Skeletal muscle satellite cell (primary cell): ENCODE results near the gene PLA2G4C.

ENCODE experiments used
- H3K27me3 ChIP-seq: 2 replicates; pipeline ENCODE4 v1.7.0; 2013; ENCODE audit warnings: low read length; ENCODE audit not compliant: control insufficient read depth, insufficient read depth
- H3K36me3 ChIP-seq: 2 replicates; pipeline ENCODE4 v1.7.0; 2013; ENCODE audit warnings: mild to moderate bottlenecking, control low read depth, low read length; ENCODE audit not compliant: insufficient read depth
- H3K4me1 ChIP-seq: 2 replicates; pipeline ENCODE4 v1.7.0; 2013; ENCODE audit warnings: low read length; ENCODE audit not compliant: control insufficient read depth, insufficient read depth
- H3K4me2 ChIP-seq: 2 replicates; pipeline ENCODE4 v1.7.0; 2013; ENCODE audit warnings: mild to moderate bottlenecking, low read length
- H3K4me3 ChIP-seq: 2 replicates; pipeline ENCODE4 v1.7.0; 2013; ENCODE audit warnings: low read length
- H3K9ac ChIP-seq: 2 replicates; pipeline ENCODE4 v1.7.0; 2013; ENCODE audit warnings: mild to moderate bottlenecking, low read depth, low read length, moderate library complexity
- H3K9me3 ChIP-seq: replicated peaks from 2 replicates; pipeline ENCODE4 v1.7.0; 2013; ENCODE audit warnings: mild to moderate bottlenecking, control low read depth, low read length

PLA2G4C gene

GRCh38 chr19:48127561-48127960 lies 16.9 kb upstream of the PLA2G4C start:
- no peak overlapping the region for H3K9ac ChIP-seq
- H3K27me3 ChIP-seq: no peaks in the 10 kb centered on the region
- no peak overlapping the region for H3K4me3 ChIP-seq
- H3K4me2 ChIP-seq: no peak overlapping the region
- peaks cover 11% of the 10 kb centered on the region for H3K4me1 ChIP-seq
- H3K36me3 ChIP-seq: peaks cover 8% of the 10 kb centered on the region
- H3K9me3 ChIP-seq: no peaks in the 10 kb centered on the region

- H3K9me3 ChIP-seq: no peaks in the 10 kb centered on the region
- no peak overlapping the region for H3K4me2 ChIP-seq
- peaks cover 4% of the 10 kb centered on the region for H3K36me3 ChIP-seq
- H3K4me3 ChIP-seq: no peak overlapping the region
- peaks cover 11% of the 10 kb centered on the region for H3K4me1 ChIP-seq
- H3K9ac ChIP-seq: no peak overlapping the region
- no peaks in the 10 kb centered on the region for H3K27me3 ChIP-seq
These were observed 13.5 kb upstream of the PLA2G4C start for GRCh38 chr19:48123907-48124651.

- H3K36me3 ChIP-seq: peaks cover 4% of the 10 kb centered on the region
- no peaks in the 10 kb centered on the region for H3K27me3 ChIP-seq
- H3K4me2 ChIP-seq: no peak overlapping the region
- H3K9me3 ChIP-seq: no peaks in the 10 kb centered on the region
- no peak overlapping the region for H3K4me3 ChIP-seq
- no peak overlapping the region for H3K9ac ChIP-seq
- peaks cover 11% of the 10 kb centered on the region for H3K4me1 ChIP-seq
These were observed 11.8 kb upstream of the PLA2G4C start for GRCh38 chr19:48122421-48122820.

- Histone ChIP-seq H3K4me2 (no peak overlapping the region), H3K36me3 (peaks cover 3% of the 10 kb centered on the region), H3K27me3 (no peaks in the 10 kb centered on the region), H3K4me1 (peaks cover 11% of the 10 kb centered on the region), H3K9ac (no peak overlapping the region), H3K9me3 (no peaks in the 10 kb centered on the region), H3K4me3 (no peak overlapping the region)
These were observed 11.3 kb upstream of the PLA2G4C start for GRCh38 chr19:48121909-48122371.

- peaks cover 11% of the 10 kb centered on the region for H3K4me1 ChIP-seq
- no peak overlapping the region for H3K9ac ChIP-seq
- no peaks in the 10 kb centered on the region for H3K9me3 ChIP-seq
- no peak overlapping the region for H3K4me3 ChIP-seq
- H3K36me3 ChIP-seq: peaks cover 3% of the 10 kb centered on the region
- no peak overlapping the region for H3K4me2 ChIP-seq
- no peaks in the 10 kb centered on the region for H3K27me3 ChIP-seq
These were observed 10.4 kb upstream of the PLA2G4C start for GRCh38 chr19:48121066-48121465.

GRCh38 chr19:48120505-48120904 lies 9.9 kb upstream of the PLA2G4C start:
- Histone ChIP-seq H3K9ac (no peak overlapping the region), H3K9me3 (no peaks in the 10 kb centered on the region), H3K4me2 (no peak overlapping the region), H3K36me3 (peaks cover 4% of the 10 kb centered on the region), H3K4me1 (peaks cover 11% of the 10 kb centered on the region), H3K27me3 (no peaks in the 10 kb centered on the region), H3K4me3 (no peak overlapping the region)

GRCh38 chr19:48118131-48118517 lies 7.5 kb upstream of the PLA2G4C start:
- Histone ChIP-seq H3K36me3 (peaks cover 6% of the 10 kb centered on the region), H3K9ac (no peak overlapping the region), H3K4me2 (no peak overlapping the region)

GRCh38 chr19:48117515-48118130 lies 7.0 kb upstream of the PLA2G4C start:
- H3K4me2 ChIP-seq: no peak overlapping the region
- no peaks in the 10 kb centered on the region for H3K9me3 ChIP-seq
- H3K4me1 ChIP-seq: peaks cover 3% of the 10 kb centered on the region
- peaks cover 6% of the 10 kb centered on the region for H3K36me3 ChIP-seq
- no peak overlapping the region for H3K4me3 ChIP-seq
- H3K27me3 ChIP-seq: no peaks in the 10 kb centered on the region
- H3K9ac ChIP-seq: no peak overlapping the region

More at GRCh38 chr19:48118131-48118517, 7.5 kb upstream of the PLA2G4C start:
- no peak overlapping the region for H3K4me3 ChIP-seq
- no peaks in the 10 kb centered on the region for H3K27me3 ChIP-seq
- H3K4me1 ChIP-seq: peaks cover under 1% of the 10 kb centered on the region
- no peaks in the 10 kb centered on the region for H3K9me3 ChIP-seq

- peaks cover 7% of the 10 kb centered on the region for H3K4me1 ChIP-seq
- no peak overlapping the region for H3K9ac ChIP-seq
- H3K36me3 ChIP-seq: peaks cover 3% of the 10 kb centered on the region
- no peak overlapping the region for H3K4me3 ChIP-seq
- no peaks in the 10 kb centered on the region for H3K9me3 ChIP-seq
- no peaks in the 10 kb centered on the region for H3K27me3 ChIP-seq
- no peak overlapping the region for H3K4me2 ChIP-seq
These were observed 2.7 kb upstream of the PLA2G4C start for GRCh38 chr19:48113190-48113917.

GRCh38 chr19:48111280-48111679 lies 663 bp upstream of the PLA2G4C start:
- H3K27me3 ChIP-seq: no peaks in the 10 kb centered on the region

GRCh38 chr19:48108997-48109782 lies 1.4 kb downstream of the PLA2G4C start:
- H3K27me3 ChIP-seq: no peaks in the 10 kb centered on the region
- H3K9me3 ChIP-seq: no peaks in the 10 kb centered on the region
- no peak overlapping the region for H3K9ac ChIP-seq
- H3K4me3 ChIP-seq: no peak overlapping the region
- H3K36me3 ChIP-seq: no peaks in the 10 kb centered on the region
- no peak overlapping the region for H3K4me2 ChIP-seq
- peaks cover 13% of the 10 kb centered on the region for H3K4me1 ChIP-seq

More at GRCh38 chr19:48111280-48111679, 663 bp upstream of the PLA2G4C start:
- H3K9ac ChIP-seq: peak overlapping the region; percentile 96
- peak overlapping the region; percentile 89 for H3K4me3 ChIP-seq
- H3K4me2 ChIP-seq: peak overlapping the region; percentile 99
- H3K36me3 ChIP-seq: peaks cover 3% of the 10 kb centered on the region
- H3K4me1 ChIP-seq: peaks cover 13% of the 10 kb centered on the region
- H3K9me3 ChIP-seq: no peaks in the 10 kb centered on the region
